Measurements from ENCODE around the gene AIP. TPM values are rescaled to one million over a fixed set of nuclear protein-coding genes. Genes with fewer than 3 reads are reported as not detected.

AIP gene
- total and polyA plus RNA-seq, 9 of the 15 experiments (the other 6 are each of a cell fraction or from before 2014, with no cell fraction given): 5.2 to 92.5 (median 52.7) TPM

DNA sequence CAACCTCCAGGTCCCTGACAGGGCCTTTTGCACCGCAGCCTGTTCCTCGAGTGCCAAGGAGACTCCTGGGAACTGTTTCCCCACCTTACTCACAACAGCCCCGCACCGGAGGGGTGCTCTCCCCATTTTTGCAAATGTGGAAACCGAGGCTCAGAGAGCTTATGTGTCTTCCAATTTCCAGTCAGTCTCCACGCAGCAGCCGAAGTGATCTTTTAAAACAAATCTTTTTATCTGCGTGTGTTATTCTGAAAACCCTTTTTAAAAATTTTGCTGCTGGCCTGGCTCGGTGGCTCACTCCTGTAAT lies 13.4 kb upstream of the AIP start (continued):
- TF ChIP-seq HMGXB4 (CRISPR knock-in tag; IDR thresholded peaks at IDR 0.05) (no peak), ESRRA (IDR thresholded peaks at IDR 0.05; ENCODE audit: borderline replicate concordance, low read depth) (no peak), CTCF (IDR thresholded peaks at IDR 0.05 in 2 of 3, conservative IDR thresholded peaks at IDR 0.05 in 1 of 3; ENCODE audit: insufficient read depth in 2 of 3, low read depth in 1 of 3, low read length in 3 of 3) (peak in 1 of 3 experiments; percentile 7; a peak in 1 of 6 replicates), CBX1 (IDR thresholded peaks at IDR 0.05; ENCODE audit: low read depth) (no peak), ZC3H4 (CRISPR knock-in tag; IDR thresholded peaks at IDR 0.05; ENCODE audit: borderline replicate concordance) (no peak; the same call in 1 of the 2 replicates), ELF2 (CRISPR knock-in tag; IDR thresholded peaks at IDR 0.05) (no peak), DLX4 (CRISPR knock-in tag; IDR thresholded peaks at IDR 0.05) (no peak), TCF15 (CRISPR knock-in tag; IDR thresholded peaks at IDR 0.05) (no peak), ZKSCAN8 (CRISPR knock-in tag; IDR thresholded peaks at IDR 0.05) (no peak), KAT7 (CRISPR knock-in tag; IDR thresholded peaks at IDR 0.05; ENCODE audit: borderline replicate concordance) (no peak), CC2D1A (IDR thresholded peaks at IDR 0.05) (no peak), STAG1 (CRISPR knock-in tag; IDR thresholded peaks at IDR 0.05; ENCODE audit: borderline replicate concordance) (no peak), HDGF (IDR thresholded peaks at IDR 0.05) (0 out of 2 replicates have a peak, but pooled peaks have one; percentile 42), NBN (IDR thresholded peaks at IDR 0.05; ENCODE audit: low read depth) (no peak), MEF2A (IDR thresholded peaks at IDR 0.05; ENCODE audit: control insufficient read depth, low read depth, low read length) (no peak), XRCC3 (IDR thresholded peaks at IDR 0.05) (no peak), RNF2 (IDR thresholded peaks at IDR 0.05) (0 out of 2 replicates have a peak, but pooled peaks have one; percentile 5), CREB1 (IDR thresholded peaks at IDR 0.05) (no peak), CREB1 (CRISPR knock-in tag; IDR thresholded peaks at IDR 0.05) (no peak), ZNF140 (CRISPR knock-in tag; IDR thresholded peaks at IDR 0.05) (no peak), SNAPC5 (CRISPR knock-in tag; IDR thresholded peaks at IDR 0.05) (no peak), KDM5B (IDR thresholded peaks at IDR 0.05; ENCODE audit: insufficient replicate concordance, low read depth, low read length) (no peak), CREB3 (tag; conservative IDR thresholded peaks at IDR 0.05; ENCODE audit: low read depth) (no peak)
- TF ChIP-seq, protein P1, sequence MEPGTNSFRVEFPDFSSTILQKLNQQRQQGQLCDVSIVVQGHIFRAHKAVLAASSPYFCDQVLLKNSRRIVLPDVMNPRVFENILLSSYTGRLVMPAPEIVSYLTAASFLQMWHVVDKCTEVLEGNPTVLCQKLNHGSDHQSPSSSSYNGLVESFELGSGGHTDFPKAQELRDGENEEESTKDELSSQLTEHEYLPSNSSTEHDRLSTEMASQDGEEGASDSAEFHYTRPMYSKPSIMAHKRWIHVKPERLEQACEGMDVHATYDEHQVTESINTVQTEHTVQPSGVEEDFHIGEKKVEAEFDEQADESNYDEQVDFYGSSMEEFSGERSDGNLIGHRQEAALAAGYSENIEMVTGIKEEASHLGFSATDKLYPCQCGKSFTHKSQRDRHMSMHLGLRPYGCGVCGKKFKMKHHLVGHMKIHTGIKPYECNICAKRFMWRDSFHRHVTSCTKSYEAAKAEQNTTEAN (CRISPR knock-in tag; IDR thresholded peaks at IDR 0.05): no peak

All from K562 (cell line).